ENCODE measurements around the gene KCTD20.

GRCh38 chr6:36517408-36517807 lies 74.6 kb downstream of the KCTD20 start:
- TF ChIP-seq, protein P1, sequence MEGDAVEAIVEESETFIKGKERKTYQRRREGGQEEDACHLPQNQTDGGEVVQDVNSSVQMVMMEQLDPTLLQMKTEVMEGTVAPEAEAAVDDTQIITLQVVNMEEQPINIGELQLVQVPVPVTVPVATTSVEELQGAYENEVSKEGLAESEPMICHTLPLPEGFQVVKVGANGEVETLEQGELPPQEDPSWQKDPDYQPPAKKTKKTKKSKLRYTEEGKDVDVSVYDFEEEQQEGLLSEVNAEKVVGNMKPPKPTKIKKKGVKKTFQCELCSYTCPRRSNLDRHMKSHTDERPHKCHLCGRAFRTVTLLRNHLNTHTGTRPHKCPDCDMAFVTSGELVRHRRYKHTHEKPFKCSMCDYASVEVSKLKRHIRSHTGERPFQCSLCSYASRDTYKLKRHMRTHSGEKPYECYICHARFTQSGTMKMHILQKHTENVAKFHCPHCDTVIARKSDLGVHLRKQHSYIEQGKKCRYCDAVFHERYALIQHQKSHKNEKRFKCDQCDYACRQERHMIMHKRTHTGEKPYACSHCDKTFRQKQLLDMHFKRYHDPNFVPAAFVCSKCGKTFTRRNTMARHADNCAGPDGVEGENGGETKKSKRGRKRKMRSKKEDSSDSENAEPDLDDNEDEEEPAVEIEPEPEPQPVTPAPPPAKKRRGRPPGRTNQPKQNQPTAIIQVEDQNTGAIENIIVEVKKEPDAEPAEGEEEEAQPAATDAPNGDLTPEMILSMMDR (IDR thresholded peaks at IDR 0.05) = no peak
- TF ChIP-seq POLR2A (IDR thresholded peaks at IDR 0.05; ENCODE audit: low read depth) (no peak), EP300 (IDR thresholded peaks at IDR 0.05) (no peak)
